Measurements from ENCODE around the gene SLC13A5. TPM values are rescaled to one million over a fixed set of nuclear protein-coding genes. Genes with fewer than 3 reads are reported as not detected.
A peak's percentile ranks its signal among the peaks of the same experiment; 100 is the strongest.
"Not testable (repeated sequence)": the region's sequence is repeated elsewhere in the genome, so short reads cannot be mapped to it uniquely, and the experiment has no call there.

SLC13A5 gene
- total RNA-seq, 1 experiment from 2014 or later: 3.1 TPM

DNA sequence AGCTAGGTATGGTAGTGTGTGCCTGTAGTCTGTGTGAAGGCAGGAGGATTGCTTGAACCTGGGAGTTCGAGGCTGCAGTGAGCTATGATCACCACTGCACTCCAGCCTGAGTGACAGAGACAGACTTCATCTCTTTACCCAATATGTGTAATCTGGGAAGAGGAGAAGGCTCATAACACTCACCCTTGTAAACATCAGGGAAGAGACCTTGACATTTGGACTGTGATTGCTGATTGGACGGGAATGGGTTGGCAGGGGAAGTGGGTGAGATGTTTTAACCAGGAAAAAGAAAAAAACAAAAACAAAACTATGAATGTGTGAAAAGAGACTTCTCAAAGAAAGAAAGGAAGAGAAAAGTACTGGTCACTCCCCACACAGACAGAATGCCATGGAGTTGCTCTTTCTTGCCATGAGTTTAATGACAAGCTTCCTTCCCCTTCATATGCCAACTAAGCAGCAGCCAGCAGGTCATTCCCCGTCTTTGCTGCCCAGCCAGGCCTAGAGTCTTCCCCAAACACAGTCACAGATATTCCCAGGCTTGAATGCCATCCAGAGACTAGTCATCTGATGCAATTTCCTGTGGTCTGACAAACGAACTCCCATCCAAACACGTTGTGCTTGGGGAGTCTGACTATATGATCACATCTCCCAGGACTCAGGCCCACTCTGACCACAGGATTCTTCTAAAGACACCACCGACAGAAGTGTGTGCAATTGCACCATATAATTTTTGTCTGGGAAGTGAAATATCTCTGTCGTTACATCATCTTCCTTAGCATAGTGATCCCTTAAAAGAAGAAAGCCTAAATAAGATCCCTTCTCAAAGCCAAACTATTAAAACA lies 39.1 kb upstream of the SLC13A5 start:
- Mint-ChIP-seq H3K27ac (ENCODE audit: unreplicated experiment) (peak overlapping the region; percentile 73), H3K36me3 (ENCODE audit: insufficient read depth, unreplicated experiment) (peaks cover 15% of the 10 kb centered on the region), H3K4me3 (ENCODE audit: low read depth, unreplicated experiment) (no peak overlapping the region), H3K4me1 (ENCODE audit: low read depth, unreplicated experiment) (peaks cover 25% of the 10 kb centered on the region), H3K27me3 (ENCODE audit: unreplicated experiment) (no peaks in the 10 kb centered on the region), H3K9me3 (ENCODE audit: low read depth, unreplicated experiment) (no peaks in the 10 kb centered on the region)
- BruUV-seq (replicated peaks): no TSS peak
- TF ChIP-seq, protein P1, sequence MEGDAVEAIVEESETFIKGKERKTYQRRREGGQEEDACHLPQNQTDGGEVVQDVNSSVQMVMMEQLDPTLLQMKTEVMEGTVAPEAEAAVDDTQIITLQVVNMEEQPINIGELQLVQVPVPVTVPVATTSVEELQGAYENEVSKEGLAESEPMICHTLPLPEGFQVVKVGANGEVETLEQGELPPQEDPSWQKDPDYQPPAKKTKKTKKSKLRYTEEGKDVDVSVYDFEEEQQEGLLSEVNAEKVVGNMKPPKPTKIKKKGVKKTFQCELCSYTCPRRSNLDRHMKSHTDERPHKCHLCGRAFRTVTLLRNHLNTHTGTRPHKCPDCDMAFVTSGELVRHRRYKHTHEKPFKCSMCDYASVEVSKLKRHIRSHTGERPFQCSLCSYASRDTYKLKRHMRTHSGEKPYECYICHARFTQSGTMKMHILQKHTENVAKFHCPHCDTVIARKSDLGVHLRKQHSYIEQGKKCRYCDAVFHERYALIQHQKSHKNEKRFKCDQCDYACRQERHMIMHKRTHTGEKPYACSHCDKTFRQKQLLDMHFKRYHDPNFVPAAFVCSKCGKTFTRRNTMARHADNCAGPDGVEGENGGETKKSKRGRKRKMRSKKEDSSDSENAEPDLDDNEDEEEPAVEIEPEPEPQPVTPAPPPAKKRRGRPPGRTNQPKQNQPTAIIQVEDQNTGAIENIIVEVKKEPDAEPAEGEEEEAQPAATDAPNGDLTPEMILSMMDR (IDR thresholded peaks at IDR 0.05; ENCODE audit: unreplicated experiment): no peak
- no peak for DNase-seq
- CTCF ChIA-PET: no interaction called here
- intact Hi-C loops (cut with micrococcal nuclease; ENCODE audit: unreplicated experiment): no loop called here

DNA sequence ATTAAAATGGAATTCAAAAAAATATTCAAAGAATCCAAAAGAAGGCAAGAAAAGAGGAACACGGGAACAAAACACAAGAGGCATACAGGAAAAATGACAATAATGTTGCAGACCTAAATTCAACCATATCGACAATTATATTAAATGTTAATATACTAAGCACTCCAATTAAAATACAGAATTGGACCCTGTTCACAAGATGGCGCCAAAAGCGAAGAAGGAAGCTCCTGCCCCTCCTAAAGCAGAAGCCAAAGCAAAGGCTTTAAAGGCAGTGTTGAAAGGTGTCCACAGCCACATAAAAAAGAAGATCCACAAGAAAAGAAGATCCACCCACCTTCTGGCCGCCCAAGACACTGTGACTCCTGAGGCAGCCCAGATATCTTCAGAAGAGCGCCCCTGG lies 36.4 kb upstream of the SLC13A5 start:
- no peak overlapping the region for H3K4me3 Mint-ChIP-seq (ENCODE audit: low read depth, unreplicated experiment)
- TF ChIP-seq, protein P1 (IDR thresholded peaks at IDR 0.05; ENCODE audit: unreplicated experiment): no peak
- H3K4me1 Mint-ChIP-seq (ENCODE audit: low read depth, unreplicated experiment): peaks cover 16% of the 10 kb centered on the region
- H3K27me3 Mint-ChIP-seq (ENCODE audit: unreplicated experiment): peaks cover 10% of the 10 kb centered on the region
- no peaks in the 10 kb centered on the region for H3K36me3 Mint-ChIP-seq (ENCODE audit: insufficient read depth, unreplicated experiment)
- no peak overlapping the region for H3K27ac Mint-ChIP-seq (ENCODE audit: unreplicated experiment)
- CTCF ChIA-PET: no interaction called here
- intact Hi-C loops (cut with micrococcal nuclease; ENCODE audit: unreplicated experiment): no loop called here
- H3K9me3 Mint-ChIP-seq (ENCODE audit: low read depth, unreplicated experiment): no peaks in the 10 kb centered on the region
- BruUV-seq (replicated peaks): no TSS peak
- DNase-seq: no peak

DNA sequence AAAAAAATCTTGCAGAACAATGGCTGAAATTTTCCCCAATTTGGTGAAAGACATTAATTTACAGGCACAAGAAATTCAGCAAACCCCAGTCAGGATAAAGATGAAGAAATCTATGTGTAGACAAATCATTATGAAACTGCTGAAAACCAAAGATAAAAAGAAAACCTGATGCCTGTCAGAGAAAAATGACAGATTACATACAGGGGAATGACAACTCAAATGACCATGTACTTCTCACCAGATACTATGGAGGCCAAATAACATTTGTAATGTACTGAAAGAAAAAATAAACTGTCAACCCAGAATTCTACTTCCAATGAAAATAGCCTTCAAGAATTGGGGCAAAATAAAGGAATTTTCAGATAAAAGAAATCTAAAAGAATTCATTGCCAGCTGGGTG lies 35.4 kb upstream of the SLC13A5 start:
- Mint-ChIP-seq H3K9me3 (ENCODE audit: low read depth, unreplicated experiment) (no peaks in the 10 kb centered on the region), H3K4me3 (ENCODE audit: low read depth, unreplicated experiment) (no peak overlapping the region), H3K36me3 (ENCODE audit: insufficient read depth, unreplicated experiment) (no peaks in the 10 kb centered on the region), H3K27me3 (ENCODE audit: unreplicated experiment) (peaks cover 10% of the 10 kb centered on the region), H3K4me1 (ENCODE audit: low read depth, unreplicated experiment) (peaks cover 16% of the 10 kb centered on the region), H3K27ac (ENCODE audit: unreplicated experiment) (no peak overlapping the region)
- DNase-seq: no peak
- intact Hi-C loops (cut with micrococcal nuclease; ENCODE audit: unreplicated experiment): no loop called here
- CTCF ChIA-PET: no interaction called here
- TF ChIP-seq, protein P1 (IDR thresholded peaks at IDR 0.05; ENCODE audit: unreplicated experiment): no peak
- no TSS peak for BruUV-seq (replicated peaks)

DNA sequence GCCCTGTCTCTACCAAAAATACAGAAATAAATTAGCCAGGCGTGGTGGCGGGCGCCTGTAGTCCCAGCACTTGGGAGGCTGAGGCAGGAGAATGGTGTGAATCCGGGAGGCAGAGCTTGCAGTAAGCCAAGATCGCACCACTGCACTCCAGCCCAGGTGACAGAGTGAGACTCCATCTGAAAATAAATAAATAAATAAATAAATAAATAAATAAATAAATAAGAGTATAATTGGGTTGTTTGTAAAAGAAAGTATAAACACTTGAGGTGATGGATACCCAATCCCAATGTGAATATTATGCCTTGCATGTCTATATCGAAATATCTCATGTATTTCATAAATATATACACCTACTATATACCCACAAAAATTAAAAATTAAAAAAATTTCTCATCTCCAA lies 33.5 kb upstream of the SLC13A5 start:
- not testable (repeated sequence) for H3K36me3 Mint-ChIP-seq (ENCODE audit: insufficient read depth, unreplicated experiment); BruUV-seq (replicated peaks)

DNA sequence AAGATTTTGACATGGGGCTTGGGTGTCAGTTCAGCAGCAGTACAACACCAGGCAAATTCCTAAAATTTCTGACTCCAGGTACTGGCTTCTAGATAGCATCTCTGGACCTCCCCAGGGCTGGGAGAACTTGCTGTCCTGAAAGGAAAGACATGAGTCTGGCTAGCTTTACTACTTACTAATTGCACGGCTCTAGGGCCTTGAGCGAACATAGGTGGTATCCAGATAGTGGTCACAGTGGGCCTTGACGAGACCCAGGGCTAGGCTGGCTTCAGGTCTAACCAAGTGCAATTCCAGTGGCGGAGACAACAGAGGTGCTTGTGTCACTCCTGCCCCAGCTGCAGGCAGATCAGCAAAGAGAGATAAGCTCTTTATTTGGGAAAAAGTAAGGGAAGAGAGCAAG lies 16.4 kb upstream of the SLC13A5 start:
- CTCF ChIA-PET: no interaction called here
- peaks cover 24% of the 10 kb centered on the region for H3K27me3 Mint-ChIP-seq (ENCODE audit: unreplicated experiment)
- no peaks in the 10 kb centered on the region for H3K4me1 Mint-ChIP-seq (ENCODE audit: low read depth, unreplicated experiment)
- H3K4me3 Mint-ChIP-seq (ENCODE audit: low read depth, unreplicated experiment): no peak overlapping the region
- TF ChIP-seq, protein P1 (IDR thresholded peaks at IDR 0.05; ENCODE audit: unreplicated experiment): no peak
- intact Hi-C loops (cut with micrococcal nuclease; ENCODE audit: unreplicated experiment): no loop called here
- H3K27ac Mint-ChIP-seq (ENCODE audit: unreplicated experiment): no peak overlapping the region
- no peaks in the 10 kb centered on the region for H3K36me3 Mint-ChIP-seq (ENCODE audit: insufficient read depth, unreplicated experiment)
- H3K9me3 Mint-ChIP-seq (ENCODE audit: low read depth, unreplicated experiment): no peaks in the 10 kb centered on the region
- BruUV-seq (replicated peaks): no TSS peak
- DNase-seq: no peak

More for the DNA sequence above, 33.5 kb upstream of the SLC13A5 start:
- H3K27ac Mint-ChIP-seq (ENCODE audit: unreplicated experiment); intact Hi-C loops (cut with micrococcal nuclease; ENCODE audit: unreplicated experiment); H3K4me1 Mint-ChIP-seq (ENCODE audit: low read depth, unreplicated experiment); CTCF ChIA-PET; DNase-seq; H3K4me3 Mint-ChIP-seq (ENCODE audit: low read depth, unreplicated experiment); H3K9me3 Mint-ChIP-seq (ENCODE audit: low read depth, unreplicated experiment): not testable (repeated sequence)
- peaks cover 14% of the 10 kb centered on the region for H3K27me3 Mint-ChIP-seq (ENCODE audit: unreplicated experiment)
